ENCODE results near the gene TRMT1.

TRMT1 gene

DNA sequence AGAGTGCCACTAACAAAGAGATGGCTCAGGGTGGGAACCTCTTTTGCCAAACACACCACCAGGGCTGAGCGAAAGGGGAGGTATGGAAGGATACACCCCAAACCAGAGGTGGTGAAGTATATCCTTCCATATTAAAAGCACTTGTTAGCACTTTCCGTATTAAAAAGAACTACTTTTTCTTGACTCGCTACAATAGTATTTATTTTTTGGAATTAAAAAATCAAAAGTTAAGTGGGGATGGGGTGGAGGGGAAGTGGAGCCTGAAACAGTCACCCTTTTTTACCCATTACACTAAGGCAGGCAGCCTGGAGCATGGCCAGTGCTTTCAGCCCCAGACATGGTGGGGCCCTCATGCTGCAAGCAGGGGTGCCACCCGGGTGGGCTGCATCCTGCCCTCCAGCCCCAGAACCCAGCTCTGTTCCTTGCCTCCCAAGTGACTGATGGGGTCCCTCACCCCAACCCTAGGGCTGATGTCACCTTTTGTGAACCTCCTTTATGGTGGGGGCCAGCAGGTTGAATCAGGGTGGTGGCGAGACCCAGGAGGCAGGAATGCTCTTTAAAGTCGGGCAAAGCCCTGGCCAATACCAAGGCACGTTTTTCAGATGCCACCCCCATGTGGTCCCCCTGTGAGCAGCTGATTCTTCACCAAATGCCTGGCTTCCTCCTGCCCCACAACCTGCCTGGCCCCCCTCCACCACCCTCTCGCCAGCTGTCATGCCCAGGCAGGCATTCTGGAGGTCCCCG lies 44.9 kb downstream of the TRMT1 start:
- no peak for DNase-seq (ENCODE audit: low read depth in 3 of 3)

DNA sequence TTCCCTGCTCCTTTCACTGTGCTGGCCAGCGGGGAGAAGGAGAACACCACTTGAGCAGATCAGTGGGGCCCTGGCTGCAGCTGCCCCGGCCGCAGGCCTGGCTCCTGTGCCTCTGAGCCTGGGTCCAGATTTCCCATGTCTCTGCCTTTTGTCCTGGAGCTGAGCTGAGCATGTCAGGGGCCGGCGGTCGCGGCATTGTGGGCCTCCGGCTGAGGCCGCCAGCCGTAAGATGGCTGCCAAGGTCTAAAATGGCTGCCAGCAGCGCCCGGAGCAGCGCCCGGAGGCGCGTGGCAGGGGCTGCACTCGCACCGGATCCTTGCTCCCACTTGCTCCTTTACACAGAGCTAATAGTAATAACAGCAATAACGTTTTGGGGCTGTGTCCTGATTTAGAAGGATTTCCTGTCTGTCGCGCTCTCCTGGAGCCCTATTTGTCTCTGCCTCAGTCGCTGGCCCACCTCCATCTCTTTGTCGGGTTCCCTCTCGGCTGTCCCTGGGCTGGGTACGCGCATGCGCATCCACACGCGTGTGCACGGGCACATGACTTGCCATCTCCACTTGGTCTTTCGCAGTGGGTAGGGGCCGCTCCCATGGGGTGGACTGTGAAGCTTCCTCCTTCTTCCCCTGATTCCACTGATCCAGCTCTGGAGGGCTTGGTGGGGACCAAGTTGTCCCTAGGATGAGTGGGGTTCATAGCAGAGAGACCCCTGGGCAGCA lies 46.0 kb downstream of the TRMT1 start:
- no peak for DNase-seq (ENCODE audit: low read depth in 3 of 3)

DNA sequence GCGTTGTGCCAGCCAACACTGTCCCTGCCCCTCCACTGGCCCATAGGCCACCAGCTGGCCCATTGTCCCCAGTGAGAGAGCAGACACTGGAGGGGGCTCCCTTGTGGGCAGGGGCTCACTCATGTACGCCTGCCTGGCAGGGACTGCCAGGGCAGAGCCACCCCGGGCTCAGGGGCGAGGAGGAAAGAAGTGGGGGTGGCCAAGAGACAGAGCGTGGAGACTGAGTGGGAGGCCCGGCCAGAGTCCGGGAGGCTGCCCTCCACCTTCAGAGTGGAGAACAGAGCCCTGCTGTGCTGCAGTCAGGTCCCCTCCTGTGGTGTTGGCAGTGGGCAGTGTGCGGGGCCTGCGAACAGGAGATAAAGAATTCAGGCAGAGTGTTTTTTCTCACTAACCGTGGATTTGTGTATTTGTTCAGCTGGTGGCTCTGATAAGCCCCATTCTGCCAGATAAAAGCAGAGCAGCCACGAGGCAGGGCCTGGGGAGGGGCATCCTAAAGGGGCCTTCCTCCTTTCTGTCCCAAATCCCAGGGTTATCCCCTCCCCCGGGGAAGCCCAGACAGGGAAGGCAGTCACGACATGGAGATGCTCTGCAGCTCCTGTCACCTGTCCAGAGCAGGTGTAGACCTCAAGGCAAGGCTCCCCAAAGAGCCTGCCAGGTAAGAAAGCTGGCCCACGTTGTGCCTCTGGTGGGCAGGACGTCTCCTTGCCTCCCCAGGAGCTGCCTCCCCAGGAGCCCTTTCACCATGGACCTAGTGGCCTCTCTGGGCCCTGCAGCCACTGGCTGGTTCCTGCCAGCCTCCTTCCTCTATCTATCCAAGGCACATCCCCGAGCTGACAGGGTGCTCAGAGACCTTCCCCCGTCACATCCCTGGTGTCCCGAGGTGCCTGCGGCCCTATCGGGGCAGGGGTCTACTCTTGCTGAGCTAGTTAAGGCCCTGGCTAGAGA lies 46.9 kb downstream of the TRMT1 start:
- DNase-seq (ENCODE audit: low read depth in 3 of 3), result no peak

DNA sequence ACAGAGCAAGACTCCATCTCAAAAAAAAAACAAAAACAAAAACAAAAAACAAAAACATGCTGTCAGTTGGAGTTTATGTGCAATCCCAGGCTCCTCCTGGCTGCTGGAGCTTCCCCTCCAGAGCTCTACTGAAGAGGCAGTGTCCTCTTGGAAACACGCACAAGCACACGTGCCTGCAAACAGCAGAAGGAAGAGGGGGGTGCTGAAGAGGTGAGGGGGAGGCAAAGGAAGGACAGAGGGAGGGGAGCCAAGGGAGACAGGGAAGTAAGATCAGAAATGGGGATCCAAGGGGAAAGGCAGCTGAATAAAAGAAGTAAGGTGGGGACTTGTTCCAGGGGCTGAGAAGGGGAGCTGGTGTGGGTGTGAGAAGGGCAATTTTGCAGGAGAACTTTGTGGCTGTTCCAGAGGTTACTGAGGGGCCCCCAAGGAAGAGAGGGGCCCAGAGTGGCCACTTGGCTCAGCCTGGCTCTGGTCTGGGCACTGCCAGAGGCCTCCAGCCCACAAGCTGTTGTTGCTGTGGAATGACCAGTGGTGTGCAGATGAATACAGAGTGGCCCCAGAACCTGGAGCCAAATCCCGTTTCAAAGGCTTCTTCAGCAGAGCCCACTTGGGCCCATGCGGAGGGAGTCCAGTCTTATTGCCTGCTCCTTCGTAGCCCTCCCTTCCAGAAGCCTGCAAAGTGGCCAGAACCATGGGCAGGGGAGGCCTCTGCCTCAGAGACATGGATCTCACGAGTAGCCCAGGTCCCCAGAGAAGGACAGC lies 48.3 kb downstream of the TRMT1 start:
- DNase-seq (ENCODE audit: low read depth in 3 of 3), result no peak

DNA sequence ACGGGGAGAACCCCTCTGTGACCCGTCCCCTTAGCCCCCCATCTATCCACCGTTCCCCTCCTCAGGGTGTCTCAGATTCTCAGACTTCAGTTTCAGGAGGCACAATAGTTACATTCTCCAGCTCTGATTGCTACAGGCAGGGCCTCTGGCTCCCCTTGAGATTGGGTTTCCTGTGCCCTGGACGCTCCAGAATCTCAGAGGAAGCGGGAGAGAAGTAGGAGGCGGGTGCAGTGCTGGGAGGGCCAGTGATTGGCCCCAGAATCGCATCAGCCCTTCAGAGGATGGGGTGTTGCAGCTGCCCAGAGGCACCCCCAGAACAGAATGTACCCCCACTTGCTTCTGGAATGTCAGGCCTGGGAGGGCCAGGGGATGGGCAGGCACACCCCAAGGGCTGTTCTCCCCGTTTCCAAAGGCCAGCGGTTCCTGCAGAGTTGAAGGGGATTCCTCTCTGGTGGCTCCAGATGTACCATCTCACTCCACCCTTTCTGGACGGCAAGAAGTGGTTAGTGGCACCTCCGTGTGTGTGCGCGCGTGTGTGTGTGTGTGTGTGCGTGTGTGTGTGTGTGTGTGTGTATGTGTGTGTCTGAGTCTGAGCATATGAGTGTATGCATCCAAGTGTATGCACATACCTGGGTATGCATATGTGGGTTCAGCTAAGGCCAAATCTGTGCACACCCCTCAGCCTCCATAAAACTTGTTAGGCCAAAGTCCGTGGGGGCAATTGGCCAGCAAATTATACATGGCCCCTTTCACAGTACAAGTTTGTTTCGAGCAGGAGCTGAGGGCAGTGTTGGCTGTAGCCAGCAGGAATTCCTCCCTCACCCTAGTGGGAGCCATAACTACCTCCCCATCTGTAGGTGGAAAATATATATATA lies 49.4 kb downstream of the TRMT1 start:
- no peak for DNase-seq (ENCODE audit: low read depth in 3 of 3)

GRCh38 chr19:13066226-13066625 lies 50.3 kb downstream of the TRMT1 start:
- DNase-seq (ENCODE audit: low read depth in 3 of 3), result no peak

DNA sequence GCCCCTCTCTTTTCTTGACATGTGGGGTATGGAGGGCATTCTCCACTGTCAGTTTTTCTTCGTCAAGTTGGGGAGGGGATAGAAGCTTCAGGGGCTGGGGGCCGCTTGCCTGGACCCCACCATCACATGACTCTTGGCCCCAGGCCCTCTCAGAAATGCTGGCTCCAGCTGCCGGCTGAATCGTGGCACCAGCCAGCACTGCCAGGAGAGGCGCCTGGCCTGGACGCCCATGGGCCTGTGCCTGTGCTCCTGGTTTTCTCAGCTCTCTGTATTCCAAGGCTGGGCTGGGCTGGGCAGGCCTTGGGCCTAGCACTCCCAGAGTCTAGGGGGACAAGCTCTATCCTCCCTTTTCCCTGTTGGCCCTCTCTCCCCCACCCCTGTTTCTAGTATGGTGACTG lies 52.4 kb downstream of the TRMT1 start:
- no peak for DNase-seq (ENCODE audit: low read depth in 3 of 3)

GRCh38 chr19:13063461-13064091 lies 53.0 kb downstream of the TRMT1 start:
- no peak for DNase-seq (ENCODE audit: low read depth in 3 of 3)

- DNase-seq (ENCODE audit: low read depth in 3 of 3), result no peak
Measured at GRCh38 chr19:13062317-13062716, 54.2 kb downstream of the TRMT1 start.

GRCh38 chr19:13060964-13061927 lies 55.3 kb downstream of the TRMT1 start:
- peak; percentile 55 to 80 (median 61) for DNase-seq (ENCODE audit: low read depth in 3 of 3)

DNA sequence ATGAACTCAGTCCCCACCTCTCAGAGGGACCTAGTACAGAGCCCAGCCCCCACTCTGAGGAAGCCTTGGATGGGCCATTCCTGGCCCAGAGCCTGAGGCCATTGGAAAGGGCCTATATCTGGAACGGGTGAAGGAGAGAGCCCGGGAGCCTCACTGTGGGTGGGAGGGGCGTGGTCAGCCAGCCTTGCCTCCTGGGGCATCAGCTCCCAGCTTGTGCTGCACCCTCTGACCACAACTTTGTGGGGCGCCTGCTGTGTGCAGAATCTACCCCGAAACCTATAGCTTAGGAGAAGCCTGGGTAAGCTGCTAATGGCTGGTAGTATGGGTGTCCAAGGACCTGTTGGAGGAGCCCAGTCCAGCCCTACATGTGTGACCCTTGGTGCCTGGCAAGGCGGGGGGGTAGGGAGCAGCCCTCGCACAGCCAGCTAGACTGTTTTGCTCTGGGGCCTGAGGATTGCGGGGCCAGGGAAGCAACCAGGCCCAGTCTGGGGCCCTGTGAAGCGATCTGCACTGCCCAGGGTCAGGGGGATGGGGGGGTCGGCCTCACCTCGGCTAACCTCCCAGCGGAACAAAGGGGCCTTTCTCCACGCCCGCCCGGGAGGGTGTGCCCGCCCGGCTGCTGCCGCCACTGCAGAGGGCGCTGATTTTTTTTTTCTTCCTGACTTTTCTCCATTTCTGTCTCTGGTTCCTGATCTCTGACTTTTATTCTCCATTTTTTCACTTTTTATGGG lies 56.1 kb downstream of the TRMT1 start:
- no peak for DNase-seq (ENCODE audit: low read depth in 3 of 3)

- no peak for DNase-seq (ENCODE audit: low read depth in 3 of 3)
Measured at GRCh38 chr19:13058951-13059660, 57.4 kb downstream of the TRMT1 start.

- no peak for DNase-seq (ENCODE audit: low read depth in 3 of 3)
Measured at GRCh38 chr19:13057744-13058143, 58.8 kb downstream of the TRMT1 start.

- no peak for DNase-seq (ENCODE audit: low read depth in 3 of 3)
Measured at GRCh38 chr19:13057147-13057572, 59.4 kb downstream of the TRMT1 start.

GRCh38 chr19:13056052-13056660 lies 60.4 kb downstream of the TRMT1 start:
- DNase-seq (ENCODE audit: low read depth in 3 of 3), result no peak

DNA sequence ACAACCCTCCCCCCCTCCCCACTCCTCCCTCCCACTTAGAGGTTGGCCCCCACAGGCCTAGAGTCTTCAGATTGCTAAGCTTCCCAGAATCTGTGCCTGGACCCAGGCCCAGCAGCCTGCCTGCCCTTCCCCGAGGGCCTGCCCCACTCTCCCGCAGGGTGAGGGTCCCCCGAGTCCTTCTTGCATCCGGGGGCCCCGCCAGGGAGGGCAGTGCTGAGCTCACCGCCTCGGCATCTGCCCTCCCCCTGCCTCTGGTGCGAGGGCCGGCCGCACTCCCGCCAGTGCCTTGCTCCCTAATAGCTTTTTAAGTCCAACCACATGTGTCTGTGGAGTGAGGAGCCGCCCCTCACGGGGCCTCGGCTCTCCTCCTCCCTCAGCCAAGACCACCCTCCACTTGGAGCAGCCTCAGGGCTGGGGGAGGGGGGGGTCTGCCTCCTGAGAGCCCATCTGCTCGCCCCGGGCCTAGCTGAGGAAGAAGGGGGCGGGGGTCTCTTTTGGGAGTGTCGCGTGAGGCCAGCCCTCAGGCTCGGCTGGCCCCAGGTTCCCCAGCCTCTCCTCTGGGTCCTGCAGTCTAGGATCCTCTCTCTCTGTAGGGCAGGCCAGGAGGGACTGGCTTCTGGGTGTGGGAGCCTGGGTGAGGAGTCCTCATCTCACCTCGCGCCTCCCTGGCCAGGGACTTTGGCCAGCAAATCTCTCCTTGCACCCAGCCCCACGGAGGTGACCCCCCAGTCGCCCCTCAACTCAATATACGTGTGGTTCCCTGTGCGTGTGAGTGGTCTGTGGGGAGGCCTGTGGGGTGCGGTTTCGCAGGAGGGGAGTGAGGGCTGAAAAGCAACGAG lies 61.1 kb downstream of the TRMT1 start:
- no peak for DNase-seq (ENCODE audit: low read depth in 3 of 3)

Data from stimulated activated CD4-positive, alpha-beta T cell treated with anti-CD3 and anti-CD28 coated beads, TNF-alpha, amount 100 ng/mL, for 24 hours (primary cell).